ENCODE data around the gene OGG1. TPM values are rescaled to one million over a fixed set of nuclear protein-coding genes. Genes with fewer than 3 reads are reported as not detected.

OGG1 gene
- total RNA-seq, 3 donors from 2014 or later, result 23.3 to 33.0 (median 28.6) TPM

DNA sequence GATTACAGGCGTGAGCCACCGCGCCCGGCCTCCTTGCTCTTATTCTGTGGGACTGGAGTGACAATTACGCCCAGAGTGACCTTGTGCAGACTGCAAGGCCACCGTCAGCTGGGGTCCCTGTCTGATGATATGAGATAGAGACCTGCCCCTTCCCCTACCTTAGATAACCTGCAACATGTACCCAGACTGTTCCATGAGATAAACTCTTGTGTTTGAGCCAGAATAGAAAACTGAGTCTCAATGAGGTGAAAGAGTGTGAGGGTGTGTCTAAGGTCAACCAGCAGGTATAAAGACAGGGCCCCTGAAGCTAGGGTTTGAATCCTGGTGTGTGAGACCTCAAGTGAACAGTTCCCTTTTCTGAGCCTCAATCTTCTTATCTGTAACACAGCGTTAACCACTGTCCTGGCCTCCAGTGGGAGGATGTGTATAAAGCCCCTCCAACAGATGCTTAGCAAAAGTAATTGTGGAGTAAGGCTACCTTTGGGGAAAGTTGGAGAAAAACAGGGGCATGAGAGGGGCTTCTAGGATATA, 36.5 kb downstream of the OGG1 start:
- Histone ChIP-seq H3K4me3 (no peak overlapping the region), H3K9me3 (no peaks in the 10 kb centered on the region), H3K4me1 (ENCODE audit: low read depth) (no peaks in the 10 kb centered on the region), H3K36me3 (ENCODE audit: low read depth) (no peaks in the 10 kb centered on the region)
- intact Hi-C loops (cut with DNase I, micrococcal nuclease), result no loop called here
- DNase-seq (no peak), ATAC-seq (no peak)
- TF ChIP-seq, protein P1, sequence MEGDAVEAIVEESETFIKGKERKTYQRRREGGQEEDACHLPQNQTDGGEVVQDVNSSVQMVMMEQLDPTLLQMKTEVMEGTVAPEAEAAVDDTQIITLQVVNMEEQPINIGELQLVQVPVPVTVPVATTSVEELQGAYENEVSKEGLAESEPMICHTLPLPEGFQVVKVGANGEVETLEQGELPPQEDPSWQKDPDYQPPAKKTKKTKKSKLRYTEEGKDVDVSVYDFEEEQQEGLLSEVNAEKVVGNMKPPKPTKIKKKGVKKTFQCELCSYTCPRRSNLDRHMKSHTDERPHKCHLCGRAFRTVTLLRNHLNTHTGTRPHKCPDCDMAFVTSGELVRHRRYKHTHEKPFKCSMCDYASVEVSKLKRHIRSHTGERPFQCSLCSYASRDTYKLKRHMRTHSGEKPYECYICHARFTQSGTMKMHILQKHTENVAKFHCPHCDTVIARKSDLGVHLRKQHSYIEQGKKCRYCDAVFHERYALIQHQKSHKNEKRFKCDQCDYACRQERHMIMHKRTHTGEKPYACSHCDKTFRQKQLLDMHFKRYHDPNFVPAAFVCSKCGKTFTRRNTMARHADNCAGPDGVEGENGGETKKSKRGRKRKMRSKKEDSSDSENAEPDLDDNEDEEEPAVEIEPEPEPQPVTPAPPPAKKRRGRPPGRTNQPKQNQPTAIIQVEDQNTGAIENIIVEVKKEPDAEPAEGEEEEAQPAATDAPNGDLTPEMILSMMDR (IDR thresholded peaks at IDR 0.05), result no peak

DNA sequence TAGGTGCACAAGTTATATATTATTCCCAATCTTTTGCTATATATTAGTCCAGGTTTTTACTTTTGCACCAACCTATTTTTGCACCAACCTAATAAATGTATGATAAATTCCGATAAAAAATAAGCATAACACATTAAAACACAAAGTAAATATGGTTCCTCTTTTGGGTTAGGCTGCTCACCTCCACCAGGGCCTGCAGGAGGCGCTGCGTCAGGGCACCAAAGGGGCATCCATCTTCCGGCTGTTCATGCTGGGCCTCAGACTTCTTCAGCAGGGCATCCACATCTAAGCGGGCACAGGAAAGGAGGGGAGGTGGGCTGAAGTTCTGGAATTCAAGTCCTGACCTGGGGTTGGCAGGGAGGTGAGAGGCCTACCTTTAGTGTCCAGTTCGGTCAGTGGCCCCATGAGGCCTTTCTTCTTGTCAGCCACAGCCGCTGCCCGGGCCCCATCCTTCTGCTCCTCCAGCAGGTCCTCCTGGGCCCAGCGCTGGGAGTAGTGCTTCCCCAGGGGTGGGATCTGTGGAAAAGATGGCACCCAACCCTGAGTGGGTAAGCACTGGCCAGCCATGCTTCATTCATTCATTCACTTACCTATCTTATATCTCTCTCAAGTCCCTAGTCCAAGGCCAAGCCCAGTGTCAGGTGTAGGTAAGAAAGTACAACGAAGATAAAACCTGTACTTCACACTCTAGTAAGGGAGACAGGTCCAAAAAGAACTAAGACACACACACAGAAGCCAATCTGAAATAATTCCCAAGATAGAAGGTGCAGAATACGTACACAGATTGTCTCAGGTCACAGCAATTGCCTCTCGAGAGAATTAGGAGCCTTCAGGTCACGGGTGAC, 37.3 kb downstream of the OGG1 start:
- no peak overlapping the region for H3K4me3 ChIP-seq
- intact Hi-C loops (cut with DNase I, micrococcal nuclease), result no loop called here
- TF ChIP-seq, protein P1 (IDR thresholded peaks at IDR 0.05), result no peak
- ATAC-seq (no peak), DNase-seq (no peak)
- H3K9me3 ChIP-seq, result no peaks in the 10 kb centered on the region
- H3K4me1 ChIP-seq (ENCODE audit: low read depth), result peaks cover 6% of the 10 kb centered on the region
- no peaks in the 10 kb centered on the region for H3K36me3 ChIP-seq (ENCODE audit: low read depth)

DNA sequence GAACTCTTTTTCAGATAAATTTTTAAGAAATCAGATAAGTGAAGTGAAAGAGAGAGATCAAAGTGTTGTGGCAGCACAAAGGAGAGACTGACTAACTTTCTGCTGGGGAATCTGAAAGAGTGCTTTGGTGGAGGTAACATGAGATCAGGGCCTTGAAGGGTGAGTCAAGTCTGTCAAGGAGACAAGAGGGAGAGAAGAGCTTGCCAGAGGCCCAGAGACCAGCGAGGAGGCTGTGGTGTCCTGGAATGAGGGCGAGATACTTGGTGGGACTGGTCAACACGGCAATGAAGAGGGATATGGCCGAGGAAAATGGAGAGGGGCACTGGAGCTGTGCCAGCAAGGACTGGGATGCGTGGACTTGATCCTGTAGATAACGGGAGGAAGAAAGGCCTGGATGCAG, 38.0 kb downstream of the OGG1 start:
- H3K4me1 ChIP-seq (ENCODE audit: low read depth), result peaks cover 6% of the 10 kb centered on the region
- no peaks in the 10 kb centered on the region for H3K9me3 ChIP-seq
- ATAC-seq, result no peak
- no peaks in the 10 kb centered on the region for H3K36me3 ChIP-seq (ENCODE audit: low read depth)
- intact Hi-C loops (cut with DNase I, micrococcal nuclease), result no loop called here
- H3K4me3 ChIP-seq, result no peak overlapping the region
- DNase-seq, result no peak
- TF ChIP-seq, protein P1 (IDR thresholded peaks at IDR 0.05), result no peak

DNA sequence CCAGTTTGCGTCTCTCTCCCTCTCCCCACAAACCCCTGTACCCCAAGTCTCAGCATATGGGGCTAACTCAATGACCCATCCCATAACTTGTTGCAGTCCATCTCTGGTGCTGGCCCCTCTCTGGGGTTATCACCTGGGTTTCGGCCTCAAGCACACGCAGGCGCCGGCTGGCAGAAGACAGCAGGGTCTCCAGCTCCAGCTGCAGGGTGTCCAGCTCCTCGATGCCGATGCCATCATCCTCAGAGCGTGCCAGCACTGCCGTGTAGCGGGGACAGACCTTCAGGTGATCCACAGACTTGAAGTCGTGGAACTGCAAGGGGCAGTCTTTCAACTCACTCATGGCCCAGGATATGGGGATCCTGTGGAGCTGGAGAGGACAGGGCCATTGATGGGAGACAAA, 41.4 kb downstream of the OGG1 start:
- peaks cover 9% of the 10 kb centered on the region for H3K4me1 ChIP-seq (ENCODE audit: low read depth)
- H3K36me3 ChIP-seq (ENCODE audit: low read depth), result no peaks in the 10 kb centered on the region
- DNase-seq (no peak), ATAC-seq (no peak)
- no peaks in the 10 kb centered on the region for H3K9me3 ChIP-seq
- TF ChIP-seq, protein P1 (IDR thresholded peaks at IDR 0.05), result no peak
- H3K4me3 ChIP-seq, result no peak overlapping the region
- intact Hi-C loops (cut with DNase I, micrococcal nuclease), result no loop called here

DNA sequence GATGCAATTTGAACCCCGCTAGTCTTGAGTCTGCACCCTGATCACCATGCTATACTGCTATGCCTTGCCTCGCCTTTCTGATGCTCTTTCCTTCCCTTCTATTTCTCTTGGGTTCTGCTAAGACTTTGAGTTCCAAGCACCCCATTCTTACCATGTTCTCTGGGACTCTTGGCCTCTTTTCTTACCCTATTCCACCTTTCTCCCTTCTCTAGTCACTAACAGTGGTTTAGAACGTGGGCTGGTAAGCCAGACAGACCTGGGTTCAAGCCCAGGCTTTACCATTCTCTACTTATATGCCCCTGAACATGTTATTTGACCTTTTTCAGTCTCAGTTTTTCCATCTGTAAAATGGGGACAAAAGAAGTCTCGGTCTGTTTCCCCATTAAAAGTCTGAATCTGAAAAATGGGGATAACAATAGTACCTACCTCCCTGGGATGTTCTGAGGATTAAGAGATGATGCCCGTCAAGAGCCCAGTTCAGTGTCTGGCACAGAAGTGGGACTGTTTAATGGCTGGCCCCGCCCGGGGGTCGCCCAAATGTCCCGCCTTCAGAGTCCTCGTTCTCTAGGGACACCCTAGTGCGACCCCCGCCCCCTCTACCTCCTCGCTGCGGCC, 42.1 kb downstream of the OGG1 start:
- H3K36me3 ChIP-seq (ENCODE audit: low read depth), result no peaks in the 10 kb centered on the region
- TF ChIP-seq, protein P1 (IDR thresholded peaks at IDR 0.05), result no peak
- ATAC-seq (peak; percentile 0), DNase-seq (no peak)
- intact Hi-C loops (cut with DNase I, micrococcal nuclease), result no loop called here
- H3K4me1 ChIP-seq (ENCODE audit: low read depth), result peaks cover 9% of the 10 kb centered on the region
- H3K4me3 ChIP-seq, result peak overlapping the region; percentile 98
- H3K9me3 ChIP-seq, result no peaks in the 10 kb centered on the region

Measured in mucosa of descending colon (tissue), 3 donors.